ENCODE results near the gene PAGR1.
A peak's percentile ranks its signal among the peaks of the same experiment; 100 is the strongest.

Gene PAGR1

GRCh38 chr16:29858149-29858849 is 42.3 kb downstream of the PAGR1 start:
- POLR2A ChIA-PET: interaction anchor here (0.7 kb wide), 2 partner anchors 21 to 46 kb away, joined by 3 to 5 read pairs; partner anchors contain the start of gene PRRT2

GRCh38 chr16:29858974-29859373 is 43.0 kb downstream of the PAGR1 start:
- H3K4me3 ChIP-seq (ENCODE audit: low read depth, low read length): no peak overlapping the region
- POLR2A ChIA-PET: interaction anchor here (1.0 kb wide), 1 partner anchor 67 kb away, joined by 3 read pairs; the partner anchor contains the start of gene KCTD13
- H3K4me1 ChIP-seq (ENCODE audit: control insufficient read depth, insufficient read depth, low read length): no peaks in the 10 kb centered on the region
- TF ChIP-seq BCL11A (tag by site-specific recombination; IDR thresholded peaks at IDR 0.05; ENCODE audit: low read depth) (no peak), ZIC2 (tag by site-specific recombination; IDR thresholded peaks at IDR 0.05) (peak; percentile 16), ZNF202 (tag by site-specific recombination; IDR thresholded peaks at IDR 0.05; ENCODE audit: borderline replicate concordance) (no peak), ZNF664 (tag by site-specific recombination; IDR thresholded peaks at IDR 0.05) (no peak), SALL2 (tag by site-specific recombination; IDR thresholded peaks at IDR 0.05; ENCODE audit: borderline replicate concordance) (no peak)
- TF ChIP-seq, protein P1, sequence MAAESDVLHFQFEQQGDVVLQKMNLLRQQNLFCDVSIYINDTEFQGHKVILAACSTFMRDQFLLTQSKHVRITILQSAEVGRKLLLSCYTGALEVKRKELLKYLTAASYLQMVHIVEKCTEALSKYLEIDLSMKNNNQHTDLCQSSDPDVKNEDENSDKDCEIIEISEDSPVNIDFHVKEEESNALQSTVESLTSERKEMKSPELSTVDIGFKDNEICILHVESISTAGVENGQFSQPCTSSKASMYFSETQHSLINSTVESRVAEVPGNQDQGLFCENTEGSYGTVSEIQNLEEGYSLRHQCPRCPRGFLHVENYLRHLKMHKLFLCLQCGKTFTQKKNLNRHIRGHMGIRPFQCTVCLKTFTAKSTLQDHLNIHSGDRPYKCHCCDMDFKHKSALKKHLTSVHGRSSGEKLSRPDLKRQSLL (tag by site-specific recombination; IDR thresholded peaks at IDR 0.05): no peak
- H3K9me3 ChIP-seq (ENCODE audit: control insufficient read depth, insufficient read depth, low read depth, low read length): no peaks in the 10 kb centered on the region
- H3K27ac ChIP-seq (ENCODE audit: extremely low read depth, low read depth, low read length): no peak overlapping the region
- CTCF ChIA-PET: interaction anchor here (6.4 kb wide), 1 partner anchor 10 kb away, joined by 58 read pairs; no protein-coding TSS in a partner anchor
- peaks cover 4 to 37% of the 10 kb centered on the region in 2 experiments; a peak in 2 of 3 replicates for H3K36me3 ChIP-seq (ENCODE audit: control insufficient read depth in 2 of 2, insufficient read depth in 1 of 2, low read length in 2 of 2)

More at GRCh38 chr16:29858149-29858849, 42.3 kb downstream of the PAGR1 start:
- Histone ChIP-seq H3K27ac (ENCODE audit: extremely low read depth, low read depth, low read length) (no peak overlapping the region), H3K4me1 (ENCODE audit: control insufficient read depth, insufficient read depth, low read length) (no peaks in the 10 kb centered on the region), H3K4me3 (ENCODE audit: low read depth, low read length) (no peak overlapping the region), H3K9me3 (ENCODE audit: control insufficient read depth, insufficient read depth, low read depth, low read length) (no peaks in the 10 kb centered on the region), H3K36me3 (ENCODE audit: control insufficient read depth in 2 of 2, insufficient read depth in 1 of 2, low read length in 2 of 2) (peaks cover 4 to 37% of the 10 kb centered on the region in 2 experiments; a peak in 2 of 3 replicates)
- peak; percentile 91 for TF ChIP-seq ZNF664 (tag by site-specific recombination; IDR thresholded peaks at IDR 0.05)
- peak; percentile 47 for TF ChIP-seq ZFHX2 (tag by site-specific recombination; conservative IDR thresholded peaks at IDR 0.05)
- no peak for TF ChIP-seq GLIS1 (tag by site-specific recombination; IDR thresholded peaks at IDR 0.05)
- CTCF ChIA-PET: interaction anchor here (6.4 kb wide), 1 partner anchor 9 kb away, joined by 58 read pairs; no protein-coding TSS in a partner anchor

DNA sequence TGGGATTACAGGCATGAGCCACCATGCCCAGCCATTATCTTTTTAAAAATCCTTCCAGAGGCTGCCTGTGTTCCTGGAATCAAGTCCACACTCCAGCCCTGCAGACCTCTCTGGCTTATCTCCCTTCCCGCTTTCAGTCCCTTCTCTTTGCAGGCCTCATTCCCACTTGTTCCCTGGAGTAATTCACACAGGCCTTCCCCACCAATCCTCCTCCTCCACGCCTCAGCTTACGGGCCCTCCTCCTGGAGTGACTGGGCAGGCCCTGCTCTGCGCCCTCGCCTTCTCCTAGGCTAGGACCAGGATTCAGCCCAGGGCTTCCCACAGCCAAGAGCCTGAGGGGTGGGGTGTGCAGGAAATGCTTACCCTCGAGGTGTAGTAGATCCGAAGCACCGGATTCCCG is 44.3 kb downstream of the PAGR1 start:
- H3K36me3 ChIP-seq (ENCODE audit: control insufficient read depth in 2 of 2, insufficient read depth in 1 of 2, low read length in 2 of 2): peaks cover 4 to 37% of the 10 kb centered on the region in 2 experiments; a peak in 2 of 3 replicates
- ChIA-PET CTCF (interaction anchor here (0.6 to 6.4 kb wide), 2 partner anchors 11 to 56 kb away, joined by 3 to 58 read pairs; no protein-coding TSS in a partner anchor), POLR2A (interaction anchor here (0.9 kb wide), 1 partner anchor 135 kb away, joined by 3 read pairs; the partner anchor contains the start of genes HIRIP3 and INO80E)
- H3K4me3 ChIP-seq (ENCODE audit: low read depth, low read length): no peak overlapping the region
- TF ChIP-seq GFI1B (tag by site-specific recombination; IDR thresholded peaks at IDR 0.05): no peak
- no peak for TF ChIP-seq ZNF155 (tag by site-specific recombination; IDR thresholded peaks at IDR 0.05)
- TF ChIP-seq ZNF488 (tag by site-specific recombination; IDR thresholded peaks at IDR 0.05): no peak
- no peak for TF ChIP-seq ZNF311 (tag by site-specific recombination; IDR thresholded peaks at IDR 0.05; ENCODE audit: borderline replicate concordance)
- TF ChIP-seq ZNF169 (tag by site-specific recombination; IDR thresholded peaks at IDR 0.05): no peak
- TF ChIP-seq ZFP69B (tag by site-specific recombination; IDR thresholded peaks at IDR 0.05): no peak
- no peak for TF ChIP-seq PRDM6 (tag by site-specific recombination; IDR thresholded peaks at IDR 0.05)
- TF ChIP-seq MZF1 (tag by site-specific recombination; IDR thresholded peaks at IDR 0.05; ENCODE audit: borderline replicate concordance): no peak
- TF ChIP-seq ZNF571 (tag by site-specific recombination; IDR thresholded peaks at IDR 0.05): no peak
- TF ChIP-seq ZNF776 (tag by site-specific recombination; IDR thresholded peaks at IDR 0.05; ENCODE audit: borderline replicate concordance): no peak
- no peak for TF ChIP-seq BCL6B (tag by site-specific recombination; IDR thresholded peaks at IDR 0.05)
- no peak for TF ChIP-seq ZNF791 (tag by site-specific recombination; IDR thresholded peaks at IDR 0.05)
- TF ChIP-seq HOXD13 (CRISPR knock-in tag; IDR thresholded peaks at IDR 0.05; ENCODE audit: borderline replicate concordance): no peak
- no peak for TF ChIP-seq HOXA7 (CRISPR knock-in tag; IDR thresholded peaks at IDR 0.05; ENCODE audit: borderline replicate concordance)
- TF ChIP-seq, protein P2, sequence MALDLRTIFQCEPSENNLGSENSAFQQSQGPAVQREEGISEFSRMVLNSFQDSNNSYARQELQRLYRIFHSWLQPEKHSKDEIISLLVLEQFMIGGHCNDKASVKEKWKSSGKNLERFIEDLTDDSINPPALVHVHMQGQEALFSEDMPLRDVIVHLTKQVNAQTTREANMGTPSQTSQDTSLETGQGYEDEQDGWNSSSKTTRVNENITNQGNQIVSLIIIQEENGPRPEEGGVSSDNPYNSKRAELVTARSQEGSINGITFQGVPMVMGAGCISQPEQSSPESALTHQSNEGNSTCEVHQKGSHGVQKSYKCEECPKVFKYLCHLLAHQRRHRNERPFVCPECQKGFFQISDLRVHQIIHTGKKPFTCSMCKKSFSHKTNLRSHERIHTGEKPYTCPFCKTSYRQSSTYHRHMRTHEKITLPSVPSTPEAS (tag by site-specific recombination; IDR thresholded peaks at IDR 0.05): no peak
- no peak overlapping the region for H3K27ac ChIP-seq (ENCODE audit: extremely low read depth, low read depth, low read length)
- H3K4me1 ChIP-seq (ENCODE audit: control insufficient read depth, insufficient read depth, low read length): no peaks in the 10 kb centered on the region
- no peaks in the 10 kb centered on the region for H3K9me3 ChIP-seq (ENCODE audit: control insufficient read depth, insufficient read depth, low read depth, low read length)
